Prostate gland (tissue), 2 donors: ENCODE measurements around the gene CFAP45.
A peak's percentile ranks its signal among the peaks of the same experiment; 100 is the strongest.

Experiments
- CTCF ChIP-seq, 4 experiments: fragments of 200-600 bp in 2 of 4; fragments of 450-650 bp in 2 of 4; sonication (generic) in 2 of 4; IDR thresholded peaks; 1 replicate in 3 of 4; 2 replicates in 1 of 4; pipeline ENCODE4 v1.5.1; 2016 to 2019; ENCODE audit warnings: antibody characterized with exemption in 4 of 4, mild to moderate bottlenecking in 2 of 4, moderate library complexity in 2 of 4
- POLR2A ChIP-seq: fragments of 450-650 bp; IDR thresholded peaks from one replicate; pipeline ENCODE4 v1.6.1; 2016; ENCODE audit warnings: antibody characterized with exemption, mild to moderate bottlenecking
- POLR2AphosphoS5 ChIP-seq: sonication (generic); formaldehyde crosslinking; IDR thresholded peaks from one replicate; pipeline ENCODE4 v1.6.1; 2017; ENCODE audit warnings: antibody characterized with exemption

- TF ChIP-seq POLR2A (no peak), CTCF (IDR thresholded peaks at IDR 0.05) (peak; percentile 95 to 98 (median 96)), POLR2AphosphoS5 (no peak)
Observed at GRCh38 chr1:159936273-159936904, 36.4 kb upstream of the CFAP45 start.
